Fibroblast of skin of abdomen (primary cell): ENCODE results near the gene C18orf63. TPM values are rescaled to one million over a fixed set of nuclear protein-coding genes. Genes with fewer than 3 reads are reported as not detected.
"Not testable (repeated sequence)": the region's sequence is repeated elsewhere in the genome, so short reads cannot be mapped to it uniquely, and the experiment has no call there.

Source experiments
- DNase-seq: peaks from one replicate; pipeline ENCODE4 v3.0.0-alpha.2; 2013
- polyA plus RNA-seq, 2 experiments: library from polyadenylated mRNA; unstranded; fragments of 120-200 nt; gene quantifications; one replicate each; pipeline ENCODE4 v1.2.1, GENCODE V29; 2013; ENCODE audit not compliant: insufficient read length in 2 of 2

The C18orf63 gene
- not detected for polyA plus RNA-seq (2013, experiment 1 of 2; ENCODE audit: insufficient read length)
- polyA plus RNA-seq (2013, experiment 2 of 2; ENCODE audit: insufficient read length) = not detected

GRCh38 chr18:74315464-74316256 is at the start of gene C18orf63:
Gene C18orf63, plus strand, starts transcription at chr18:74315839. Its CDS starts 2,027 bp downstream, at chr18:74317866.
- DNase-seq = no peak

DNA sequence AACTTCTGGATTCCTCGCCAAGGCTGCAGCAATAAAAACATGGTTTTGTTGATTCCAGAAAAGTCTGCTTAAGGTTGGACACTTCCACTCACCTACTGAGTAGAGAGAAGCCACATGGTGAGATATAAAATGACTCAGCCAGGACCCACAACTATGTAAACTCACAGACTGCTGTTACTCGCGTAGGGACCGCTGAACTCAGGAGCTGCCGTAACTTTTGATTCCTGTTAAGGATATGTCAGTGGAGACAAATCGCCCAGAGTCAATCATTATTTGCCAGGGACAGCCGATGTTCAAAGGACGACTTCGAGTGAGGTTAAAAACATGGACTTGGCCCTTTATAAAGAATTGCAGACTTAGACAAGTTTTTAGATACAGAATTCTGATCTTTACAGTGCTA is 49.5 kb upstream of the C18orf63 start:
- DNase-seq = no peak

GRCh38 chr18:74268175-74268574 is 47.5 kb upstream of the C18orf63 start:
- DNase-seq = no peak

DNA sequence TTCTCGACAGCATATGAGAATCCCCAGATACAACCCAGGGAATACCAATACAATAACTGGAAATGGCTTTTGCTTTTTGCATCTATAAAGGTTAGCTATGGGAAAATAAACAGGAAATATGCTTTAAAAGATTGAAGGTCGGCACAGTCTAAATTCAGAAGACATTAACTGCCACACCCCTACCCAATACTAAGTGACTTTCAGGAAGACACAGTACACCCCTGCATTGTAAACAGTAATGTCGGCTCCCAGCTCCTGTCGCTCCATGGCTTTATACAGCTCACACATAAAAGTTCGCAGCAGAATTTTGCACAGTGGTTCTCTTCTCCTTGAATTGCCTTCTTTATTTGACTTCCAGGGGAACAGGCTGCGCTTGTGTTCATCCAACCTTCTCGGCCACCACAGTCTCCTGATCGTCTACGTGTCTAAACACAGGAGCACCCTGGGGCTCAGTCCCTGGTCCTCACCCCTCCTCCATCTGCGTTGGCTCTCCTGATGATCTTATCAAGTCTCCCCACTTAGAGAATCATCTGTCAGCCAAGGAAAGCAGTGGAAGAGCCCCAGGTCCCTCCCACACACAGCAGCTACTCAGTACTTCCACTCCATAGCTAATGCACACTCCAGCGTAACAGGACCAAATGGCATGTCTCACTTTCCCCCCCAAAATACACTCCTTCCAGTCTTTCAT is 46.6 kb upstream of the C18orf63 start:
- DNase-seq = no peak

DNA sequence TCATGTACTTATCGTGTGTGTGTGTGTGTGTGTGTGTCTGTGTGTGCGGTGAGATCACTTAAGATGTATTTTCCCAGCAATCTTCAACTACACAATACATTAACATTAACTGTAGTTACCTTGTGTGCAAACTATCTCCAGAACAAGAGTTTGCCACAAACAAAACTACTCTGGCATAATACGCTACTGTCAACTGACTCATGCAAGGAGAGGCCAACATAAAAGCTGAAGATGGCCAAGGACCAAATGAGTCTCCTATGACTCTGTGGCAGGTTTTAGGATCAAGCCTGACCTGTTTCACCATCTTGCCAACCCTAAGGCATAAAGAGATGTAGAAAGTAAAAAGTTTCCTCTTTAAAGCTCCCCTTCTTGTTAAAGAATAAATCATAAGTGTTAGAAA is 44.0 kb upstream of the C18orf63 start:
- DNase-seq = no peak

DNA sequence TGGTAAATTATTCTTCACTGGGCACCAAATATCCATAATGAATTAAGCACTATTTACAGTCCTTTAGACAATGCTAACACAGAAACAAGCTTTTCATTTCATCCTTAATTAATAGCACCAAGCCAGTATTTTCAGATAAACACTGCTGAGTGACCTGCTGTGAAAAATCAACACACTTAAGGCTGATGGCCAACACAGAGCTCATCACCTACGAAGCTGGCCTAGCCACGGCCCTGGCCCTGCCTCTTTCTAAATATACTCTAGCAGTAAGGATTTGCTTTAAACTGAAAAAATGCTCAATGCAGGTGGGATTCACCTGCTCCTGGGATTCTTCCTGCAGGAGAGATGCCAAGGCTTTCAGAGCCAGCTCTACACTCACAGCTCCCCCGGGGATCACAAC is 42.2 kb upstream of the C18orf63 start:
- no peak for DNase-seq

GRCh38 chr18:74274700-74275099 is 40.9 kb upstream of the C18orf63 start:
- DNase-seq = no peak

DNA sequence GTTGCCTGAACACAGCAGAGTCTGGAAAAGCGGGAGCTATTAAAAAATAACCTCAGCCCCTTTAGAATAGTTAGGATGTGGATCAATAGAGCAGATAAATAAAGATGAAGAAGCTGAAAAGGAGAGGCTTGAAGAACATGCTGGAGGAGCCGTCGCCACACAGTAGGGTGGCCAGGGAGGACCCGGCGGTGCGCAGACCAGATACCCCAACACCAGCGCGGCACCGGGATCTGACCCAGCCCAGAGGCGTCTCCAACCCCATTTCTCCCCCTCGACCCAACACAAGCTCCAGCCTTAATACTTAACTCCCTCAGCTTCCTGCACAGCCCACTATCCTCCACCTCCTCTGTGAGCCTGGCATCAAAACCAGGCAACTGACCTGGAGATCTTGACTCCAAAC is 39.9 kb upstream of the C18orf63 start:
- DNase-seq = no peak

- DNase-seq = no peak
These were observed 39.0 kb upstream of the C18orf63 start for GRCh38 chr18:74276609-74277008.

DNA sequence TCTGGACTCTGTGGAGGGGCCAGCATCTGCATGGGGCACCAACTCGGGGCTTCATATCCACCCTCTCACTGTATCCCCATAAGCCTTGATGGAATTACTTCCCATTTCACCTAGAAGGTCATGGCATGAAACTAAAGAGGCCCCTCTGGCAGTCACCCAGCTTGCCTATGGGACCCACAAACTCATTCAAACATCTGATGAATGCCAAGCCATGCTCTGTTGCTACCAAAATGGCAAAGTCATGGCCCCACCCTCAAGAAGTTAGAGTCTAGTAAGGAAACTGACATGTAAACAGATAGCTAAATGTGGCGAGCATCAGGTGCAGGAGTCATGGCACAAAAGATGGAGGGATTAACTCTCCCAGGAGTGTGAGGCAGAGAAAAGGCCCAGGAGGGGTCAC is 38.3 kb upstream of the C18orf63 start:
- DNase-seq = no peak

DNA sequence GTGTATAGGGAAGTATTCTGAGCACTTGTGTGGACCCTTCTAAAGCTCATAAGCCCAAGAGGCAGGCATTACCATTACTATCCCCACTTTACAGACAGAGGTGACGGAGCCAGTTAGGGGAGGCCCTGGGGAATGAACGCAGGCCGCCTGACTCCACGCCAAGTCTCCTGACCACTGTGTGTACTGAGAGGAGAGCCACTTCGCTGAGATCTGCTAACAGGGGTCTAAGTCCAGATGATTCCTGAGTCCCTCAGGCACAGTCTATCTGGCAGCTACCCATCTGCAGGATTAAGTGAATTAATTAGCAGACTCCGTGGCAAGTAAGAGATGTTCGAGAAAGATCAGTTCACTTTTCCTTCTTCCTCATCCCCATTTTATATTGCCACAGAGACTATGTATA is 37.6 kb upstream of the C18orf63 start:
- no peak for DNase-seq

DNA sequence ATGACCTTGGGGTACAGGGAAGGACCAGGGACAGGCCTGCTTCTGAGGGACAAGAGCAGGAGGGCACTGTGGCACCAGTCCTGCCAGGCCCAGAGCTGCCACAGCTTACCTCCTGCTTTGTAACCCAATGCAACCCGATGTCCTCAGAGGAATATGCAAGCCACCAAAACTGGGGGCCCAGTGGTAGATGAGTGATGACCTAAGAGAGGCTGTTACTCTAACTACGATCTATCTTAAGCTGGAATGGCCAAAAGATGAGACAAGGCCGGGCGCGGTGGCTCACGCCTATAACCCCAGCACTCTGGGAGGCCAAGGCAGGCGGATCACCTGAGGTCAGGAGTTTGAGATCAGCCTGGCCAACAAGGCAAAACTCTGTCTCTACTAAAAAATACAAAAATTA is 36.7 kb upstream of the C18orf63 start:
- DNase-seq = no peak

- no peak for DNase-seq
These were observed 34.3 kb upstream of the C18orf63 start for GRCh38 chr18:74281011-74281979.

GRCh38 chr18:74281980-74282754 is 33.5 kb upstream of the C18orf63 start:
- no peak for DNase-seq

- DNase-seq = no peak
These were observed 32.7 kb upstream of the C18orf63 start for GRCh38 chr18:74282755-74283554.

DNA sequence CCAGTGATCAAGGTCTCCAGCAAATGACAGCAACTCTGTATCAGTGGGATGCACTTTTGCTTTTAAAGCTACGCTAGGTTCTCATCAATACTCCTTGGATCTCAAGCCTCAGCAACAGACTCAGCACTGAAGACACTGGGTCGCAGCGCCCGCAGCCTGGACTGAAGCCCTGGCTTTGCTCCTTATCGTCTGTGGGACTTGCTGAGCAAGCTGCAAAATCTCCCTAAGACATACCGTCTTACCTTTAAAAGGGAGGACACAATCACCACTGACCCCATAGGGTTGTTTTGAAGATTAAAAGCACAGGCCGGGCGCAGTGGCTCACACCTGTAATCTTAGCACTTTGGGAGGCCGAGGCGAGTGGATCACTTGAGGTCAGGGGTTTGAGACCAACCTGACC is 32.0 kb upstream of the C18orf63 start:
- DNase-seq = no peak

DNA sequence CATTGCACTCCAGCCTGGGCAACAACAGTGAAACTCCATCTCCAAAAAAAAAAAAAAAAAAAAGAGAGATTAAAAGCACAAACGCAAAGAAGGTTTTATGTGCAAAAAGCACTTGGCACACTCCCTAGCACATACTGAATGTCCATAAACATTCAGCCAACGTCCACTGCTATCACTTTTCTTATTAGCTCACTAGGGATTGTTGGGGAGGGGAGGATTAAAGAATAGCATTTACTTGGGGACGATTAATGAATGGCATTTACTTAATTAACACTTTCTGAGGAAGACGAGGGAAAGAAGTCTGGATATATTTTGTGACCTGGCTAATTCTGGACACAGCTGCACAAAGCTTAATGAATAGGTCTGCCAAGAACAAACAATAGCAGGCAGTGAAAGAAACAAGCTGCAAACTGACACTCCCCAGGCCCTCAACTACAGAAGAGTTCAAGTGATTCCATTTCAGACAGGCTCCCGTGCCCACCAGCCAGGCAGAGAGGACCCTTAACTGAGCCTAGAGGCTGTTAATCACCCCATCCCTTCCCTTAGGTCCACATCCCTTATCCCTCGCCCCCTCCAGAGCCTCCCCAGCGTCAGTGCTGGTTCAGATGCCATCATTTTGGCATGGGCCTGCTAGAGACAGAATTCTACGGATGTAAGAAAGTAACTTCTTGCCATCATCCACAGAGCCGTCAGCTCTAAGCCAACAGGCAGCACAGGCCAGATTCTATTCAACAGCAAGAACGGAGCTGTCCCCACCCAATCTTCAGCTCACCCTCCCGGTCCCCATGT is 31.3 kb upstream of the C18orf63 start:
- DNase-seq = no peak

DNA sequence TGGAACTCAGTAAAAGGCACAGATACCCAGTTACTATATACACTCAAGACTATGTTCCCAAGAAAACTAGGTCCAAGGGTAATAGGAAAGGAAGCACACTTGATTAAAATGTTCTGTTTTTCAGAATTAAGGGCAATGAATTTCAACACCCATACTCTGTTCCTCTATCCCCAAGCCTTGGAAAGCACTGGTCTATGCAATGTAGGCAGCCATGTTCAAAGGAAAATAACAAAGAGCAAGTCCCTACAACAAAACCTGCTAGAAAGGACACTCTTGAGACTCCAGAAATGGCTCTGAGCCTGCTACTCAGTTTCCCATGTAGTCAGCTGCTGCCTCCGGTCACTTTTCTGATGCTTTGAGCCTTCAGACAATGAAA is 30.7 kb upstream of the C18orf63 start:
- DNase-seq = no peak

- DNase-seq = not testable (repeated sequence)
These were observed 30.1 kb upstream of the C18orf63 start for GRCh38 chr18:74285583-74285982.
